NCI-H2227 (cell line): Measurements from ENCODE around the gene ZNF837.
"Not testable (repeated sequence)": the region's sequence is repeated elsewhere in the genome, so short reads cannot be mapped to it uniquely, and the experiment has no call there.

Experiments used
- DNase-seq: peaks from one replicate; lab custom pipeline; 2025; ENCODE audit not compliant: unreplicated experiment; lab: John Stamatoyannopoulos, UW

ZNF837 gene

GRCh38 chr19:58396691-58397532, 16.1 kb upstream of the ZNF837 start:
- no peak for DNase-seq

DNA sequence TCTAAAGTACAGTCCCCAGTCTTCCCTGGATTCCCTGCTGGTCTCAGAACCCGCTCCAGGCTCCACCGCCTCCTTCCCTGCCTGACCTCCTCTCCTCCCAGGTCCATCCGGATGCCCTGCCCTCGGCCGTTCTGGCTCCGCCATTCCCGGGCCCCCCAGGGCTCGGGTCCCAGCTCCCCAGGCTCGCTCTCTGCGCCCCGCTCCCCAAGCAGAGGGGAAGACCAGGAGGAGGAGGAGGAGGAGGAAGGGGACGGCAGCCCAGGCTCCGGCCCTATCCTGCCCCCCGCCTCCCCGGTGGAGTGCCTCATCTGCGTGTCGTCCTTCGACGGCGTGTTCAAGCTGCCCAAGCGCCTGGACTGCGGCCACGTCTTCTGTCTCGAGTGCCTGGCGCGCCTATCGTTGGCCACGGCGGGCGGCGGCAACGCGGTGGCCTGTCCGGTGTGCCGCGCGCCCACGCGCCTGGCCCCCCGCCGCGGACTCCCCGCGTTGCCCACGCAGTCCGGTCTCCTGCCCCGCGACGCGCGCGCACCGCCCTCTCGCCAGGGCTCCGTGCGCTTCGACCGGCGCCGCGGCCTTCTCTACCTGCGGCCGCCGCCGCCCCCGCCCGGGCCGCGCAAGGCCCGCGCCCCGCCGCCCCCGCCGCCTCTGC, 15.3 kb upstream of the ZNF837 start:
- no peak for DNase-seq

GRCh38 chr19:58395220-58395978, 14.6 kb upstream of the ZNF837 start, which contains the start of gene RNF225:
Gene RNF225, plus strand, starts transcription at chr19:58395656. Its CDS starts 434 bp downstream, at chr19:58396090.
- no peak for DNase-seq

GRCh38 chr19:58394821-58395219, 14.0 kb upstream of the ZNF837 start:
- no peak for DNase-seq

DNA sequence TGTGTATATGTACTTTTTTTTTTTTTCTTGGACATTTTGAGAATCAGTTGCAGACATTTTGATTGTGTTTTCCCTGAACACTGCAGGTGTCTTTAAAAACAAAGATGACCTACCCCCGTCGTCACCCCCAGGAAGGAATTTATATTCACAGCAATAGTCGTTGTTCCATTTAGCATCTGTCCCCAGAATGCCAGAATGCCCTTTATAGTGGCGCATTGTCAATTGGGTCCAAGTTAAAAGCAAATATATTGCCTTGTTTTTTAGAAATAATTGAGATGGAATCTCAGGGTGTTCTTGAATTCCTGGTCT, 12.8 kb upstream of the ZNF837 start:
- DNase-seq = no peak

GRCh38 chr19:58392945-58393724, 12.3 kb upstream of the ZNF837 start:
- no peak for DNase-seq

DNA sequence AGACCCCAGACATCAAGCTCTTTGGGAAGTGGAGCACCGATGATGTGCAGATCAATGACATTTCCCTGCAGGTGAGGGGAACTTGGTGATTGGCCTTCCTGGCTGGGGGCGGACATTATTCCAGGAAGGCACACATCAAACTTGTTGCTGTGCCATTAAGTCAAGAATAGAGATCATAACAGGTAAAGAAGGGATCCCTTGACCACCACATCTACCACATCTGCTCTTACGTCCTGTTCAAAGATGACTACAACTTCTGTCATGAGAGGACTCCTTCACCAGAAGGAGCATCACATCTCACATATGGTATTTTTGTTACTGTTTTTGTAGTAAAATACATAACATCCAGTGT, 7.3 kb upstream of the ZNF837 start:
- DNase-seq = no peak

DNA sequence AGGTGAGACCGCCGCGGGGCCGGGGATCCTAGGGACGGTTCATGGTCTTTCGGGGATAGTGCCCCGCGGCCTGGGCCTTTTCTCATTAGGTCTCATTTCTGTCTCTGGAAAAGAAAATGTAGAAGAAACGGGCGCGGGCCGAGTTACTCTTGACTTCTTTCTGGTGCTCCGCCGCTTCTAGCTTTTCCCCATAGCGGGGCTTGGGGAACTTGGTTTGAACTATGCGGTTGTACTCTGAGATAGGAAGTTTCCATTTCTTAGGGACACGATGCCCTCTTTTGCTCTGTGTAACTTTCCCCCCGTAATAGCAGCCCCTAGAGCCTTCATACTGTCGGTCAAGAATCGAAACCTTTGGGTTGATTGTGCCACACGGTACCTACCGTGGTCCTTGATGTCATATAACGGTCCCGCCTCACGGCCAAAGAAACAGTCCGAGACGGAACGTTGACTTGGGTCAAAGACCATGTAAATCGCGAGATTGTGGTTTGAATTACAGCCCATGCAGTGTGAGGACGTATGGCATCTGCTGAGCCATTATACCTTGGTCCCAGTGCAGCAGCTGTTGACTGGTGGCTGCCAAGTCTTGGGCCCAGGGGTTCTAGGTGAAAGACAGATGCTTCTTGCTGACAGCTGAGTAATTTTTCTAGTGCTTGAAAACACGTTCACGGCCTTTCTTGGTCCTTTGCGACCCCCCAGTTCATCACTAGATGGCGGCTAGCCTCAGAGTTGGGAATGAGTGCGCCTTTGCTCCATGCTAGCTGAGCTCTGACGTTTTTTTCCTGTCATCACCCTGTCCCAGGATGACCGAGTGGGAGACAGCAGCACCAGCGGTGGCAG, 6.7 kb upstream of the ZNF837 start:
- DNase-seq = peak; percentile 72

GRCh38 chr19:58386576-58387337, 5.9 kb upstream of the ZNF837 start, which contains the start of gene RPS5:
Gene RPS5, plus strand, starts transcription at chr19:58387269. Its CDS starts 869 bp downstream, at chr19:58388138.
- peak; percentile 100 for DNase-seq

DNA sequence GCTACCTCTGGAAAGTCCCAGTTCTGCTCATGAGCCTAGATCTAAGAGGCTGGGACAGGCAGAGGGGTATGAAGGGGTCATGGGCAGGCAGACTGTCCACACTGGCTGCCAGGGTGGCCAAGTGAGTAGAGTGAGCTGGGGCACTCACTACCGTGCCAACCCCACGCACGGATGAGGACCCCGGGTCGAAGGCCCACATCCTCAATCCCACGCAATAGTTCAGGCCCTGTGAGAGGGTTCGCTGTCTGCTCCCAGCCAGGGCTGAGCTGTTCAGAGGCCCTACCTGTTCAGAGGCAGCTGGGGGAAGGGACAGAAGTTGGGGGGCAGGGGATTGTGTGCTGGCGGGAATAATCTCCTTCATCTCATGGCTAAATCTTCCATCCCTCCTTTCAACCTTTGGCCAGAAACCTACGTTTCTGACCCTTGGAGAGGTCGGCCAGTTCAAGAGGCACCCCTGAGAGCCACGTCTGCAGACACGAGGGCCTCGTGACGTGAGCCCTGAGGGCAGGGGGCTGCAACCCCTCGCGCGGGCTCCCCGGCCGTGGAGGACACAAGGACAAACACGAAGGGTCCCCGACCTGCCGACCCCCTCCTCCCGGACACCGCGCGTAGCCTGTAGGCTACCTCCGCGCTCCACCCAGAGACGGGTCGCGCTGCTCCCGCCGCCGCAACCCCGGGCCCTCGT, 5.2 kb upstream of the ZNF837 start:
- peak; percentile 66 for DNase-seq

GRCh38 chr19:58385313-58385890, 4.6 kb upstream of the ZNF837 start:
- DNase-seq = no peak

GRCh38 chr19:58382997-58383603, 2.3 kb upstream of the ZNF837 start:
- DNase-seq = no peak

DNA sequence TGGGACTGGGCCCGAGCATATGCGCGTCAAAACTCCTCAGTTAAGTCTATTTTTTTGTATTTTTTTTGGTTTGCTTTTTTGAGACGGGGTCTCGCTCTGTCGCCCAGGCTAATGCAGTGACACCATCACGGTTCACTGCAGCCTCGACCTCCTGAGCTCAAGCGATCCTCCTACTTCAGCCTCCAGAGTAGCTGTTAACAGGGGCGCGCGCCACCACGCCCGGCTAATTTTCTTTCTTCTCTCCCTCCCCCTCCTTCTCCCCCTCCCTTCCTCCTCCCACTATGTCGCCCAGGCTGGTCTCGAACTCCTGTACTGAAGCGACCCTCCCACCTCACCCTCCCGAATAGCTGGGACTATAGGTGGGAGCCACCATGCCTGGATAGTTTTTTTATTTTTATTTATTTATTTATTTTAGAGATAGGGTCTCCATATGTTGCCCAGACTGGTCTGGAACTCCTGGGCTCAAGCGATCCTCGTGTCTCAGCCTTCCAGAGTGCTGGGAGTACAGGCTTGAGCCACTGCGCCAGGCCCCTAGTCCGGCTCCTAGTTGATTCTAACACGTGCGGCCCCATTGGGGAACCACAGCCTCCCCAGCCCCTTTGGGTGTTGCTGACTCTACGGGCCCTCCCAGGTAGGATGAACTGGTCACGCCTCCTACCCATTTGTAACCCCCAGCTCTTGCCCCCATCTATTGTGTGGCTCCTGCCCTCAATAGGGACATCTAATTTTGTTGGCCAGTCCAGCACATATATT, 806 bp upstream of the ZNF837 start:
- peak; percentile 82 for DNase-seq

DNA sequence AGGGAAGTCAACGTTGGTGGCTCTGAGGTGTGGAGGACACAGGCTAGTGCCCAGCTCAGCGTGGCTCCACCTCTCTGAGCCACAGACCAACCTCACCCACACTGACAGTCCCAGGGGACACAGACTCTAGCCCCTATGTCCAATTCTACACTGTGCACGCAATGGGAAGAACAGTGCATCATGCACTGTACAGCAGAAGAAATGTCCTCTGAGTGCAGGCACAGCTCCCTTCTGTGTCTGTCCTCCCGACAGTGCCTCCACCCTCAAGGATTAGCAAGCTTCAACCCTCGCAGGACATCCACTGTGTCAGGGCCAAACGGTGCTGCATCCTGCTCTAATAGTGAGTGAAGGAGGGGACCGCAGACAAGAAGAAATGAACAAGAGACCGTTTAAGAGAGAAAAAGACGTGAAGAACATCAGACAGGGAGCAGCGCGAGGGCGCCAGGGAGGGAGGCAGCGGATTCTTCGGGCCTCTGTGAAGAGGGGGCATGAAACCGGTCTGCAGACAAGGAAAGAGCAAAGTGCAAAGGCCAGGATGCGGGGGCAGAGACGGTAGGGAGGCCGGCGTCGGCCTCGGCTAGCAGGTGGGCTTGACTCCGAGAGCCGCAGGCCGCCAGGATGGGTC, 681 bp downstream of the ZNF837 start:
- no peak for DNase-seq

DNA sequence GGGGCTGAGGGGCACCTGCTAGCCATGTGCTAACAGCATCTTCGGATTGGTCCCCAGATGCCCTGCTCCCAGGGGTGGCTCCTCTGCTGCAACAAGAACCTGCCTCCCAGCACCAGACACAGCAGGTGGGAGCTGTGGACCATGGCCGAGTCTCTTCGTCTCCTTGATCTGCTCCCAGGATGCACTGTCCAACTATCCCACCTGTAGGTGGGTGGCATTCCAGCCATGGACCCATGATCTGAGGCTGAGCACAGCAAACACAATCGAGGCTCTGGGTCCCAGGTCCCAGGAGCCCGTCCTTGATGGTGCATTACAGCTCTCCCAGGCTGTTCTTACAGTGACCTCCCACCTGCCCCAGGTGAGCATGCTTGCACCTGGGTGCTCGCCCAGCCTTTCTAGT, 1.6 kb downstream of the ZNF837 start:
- DNase-seq = no peak

DNA sequence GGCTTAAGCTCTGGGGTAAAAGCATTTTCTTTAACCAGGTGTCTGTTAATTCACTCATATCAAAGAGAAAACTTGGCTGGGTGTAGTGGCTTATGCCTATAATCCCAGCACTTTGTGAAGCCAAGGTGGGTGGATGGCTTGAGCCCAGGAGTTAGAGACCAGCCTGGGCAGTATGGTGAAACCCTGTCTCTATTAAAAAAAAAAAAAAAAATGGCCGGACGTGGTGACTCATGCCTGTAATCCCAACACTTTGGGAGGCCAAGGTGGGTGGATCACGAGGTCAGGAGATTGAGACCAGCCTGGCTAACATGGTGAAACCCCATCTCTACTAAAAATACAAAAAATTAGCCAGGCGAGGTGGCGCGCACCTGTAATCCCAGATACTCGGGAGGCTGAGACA, 4.1 kb downstream of the ZNF837 start:
- DNase-seq = not testable (repeated sequence)

DNA sequence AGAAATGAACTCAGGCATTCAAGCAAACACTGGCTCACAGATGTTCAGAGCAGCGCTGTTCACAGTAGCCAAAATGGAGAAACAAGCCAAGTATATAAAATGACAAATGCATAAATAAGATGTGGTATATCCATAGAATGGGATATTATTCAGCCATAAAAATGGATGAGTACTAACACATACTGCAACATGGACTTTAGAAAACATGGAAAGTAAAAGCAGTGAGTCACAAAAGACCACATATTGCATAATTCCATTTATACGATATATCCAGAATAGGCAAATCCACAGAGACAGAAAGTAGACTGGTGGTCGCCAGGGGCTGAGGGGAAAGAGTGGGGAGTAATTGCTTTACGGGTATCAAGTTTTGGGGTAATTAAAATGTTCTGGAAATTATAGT, 6.6 kb downstream of the ZNF837 start:
- no peak for DNase-seq
